Esophagus muscularis mucosa (tissue), 4 donors: ENCODE measurements around the gene IL20RA.

ENCODE experiments used
- CTCF ChIP-seq, 3 experiments: fragments of 200-600 bp in 2 of 3; fragments of 450-650 bp in 1 of 3; sonication (generic) in 2 of 3; IDR thresholded peaks; one replicate each; pipeline ENCODE4 v1.5.1; 2017 to 2019; ENCODE audit warnings: antibody characterized with exemption in 3 of 3, mild to moderate bottlenecking in 2 of 3, moderate library complexity in 1 of 3
- EP300 ChIP-seq: sonication (generic); formaldehyde crosslinking; IDR thresholded peaks from one replicate; pipeline ENCODE4 v1.6.1; 2017; ENCODE audit warnings: antibody characterized with exemption
- POLR2A ChIP-seq: fragments of 450-650 bp; IDR thresholded peaks from one replicate; pipeline ENCODE4 v1.6.1; 2017; ENCODE audit warnings: antibody characterized with exemption, moderate library complexity, mild to moderate bottlenecking, low read depth
- POLR2AphosphoS5 ChIP-seq, 2 donors: sonication (generic); formaldehyde crosslinking; IDR thresholded peaks; one replicate each; pipeline ENCODE4 v1.6.1; 2017; ENCODE audit warnings: antibody characterized with exemption in 2 of 2

DNA sequence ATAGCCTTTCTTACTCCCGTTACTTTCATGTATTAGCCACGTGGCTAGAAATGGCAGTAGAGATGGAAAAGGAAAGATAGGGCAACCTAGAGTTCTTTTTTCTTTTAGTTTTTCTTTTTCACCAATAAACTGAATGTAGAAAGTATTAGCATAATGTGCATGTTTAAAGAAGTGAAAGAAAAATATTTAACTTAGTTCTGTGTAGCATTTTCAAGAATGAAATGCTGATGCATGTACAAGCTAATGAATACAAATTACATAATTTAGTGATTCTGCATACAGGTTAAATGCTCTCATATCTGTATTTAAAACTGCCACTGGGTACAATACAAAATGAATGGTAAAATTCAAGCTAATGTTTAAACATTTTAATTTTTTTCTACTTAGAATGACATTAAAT is 22.6 kb upstream of the IL20RA start:
- TF ChIP-seq CTCF (IDR thresholded peaks at IDR 0.05) (no peak), POLR2A (no peak), EP300 (no peak), POLR2AphosphoS5 (IDR thresholded peaks at IDR 0.05) (no peak)
